ENCODE measurements around the gene ANO2. TPM values are rescaled to one million over a fixed set of nuclear protein-coding genes. Genes with fewer than 3 reads are reported as not detected.

The ANO2 gene
- total and polyA plus RNA-seq, 7 experiments from 2014 or later = not detected

DNA sequence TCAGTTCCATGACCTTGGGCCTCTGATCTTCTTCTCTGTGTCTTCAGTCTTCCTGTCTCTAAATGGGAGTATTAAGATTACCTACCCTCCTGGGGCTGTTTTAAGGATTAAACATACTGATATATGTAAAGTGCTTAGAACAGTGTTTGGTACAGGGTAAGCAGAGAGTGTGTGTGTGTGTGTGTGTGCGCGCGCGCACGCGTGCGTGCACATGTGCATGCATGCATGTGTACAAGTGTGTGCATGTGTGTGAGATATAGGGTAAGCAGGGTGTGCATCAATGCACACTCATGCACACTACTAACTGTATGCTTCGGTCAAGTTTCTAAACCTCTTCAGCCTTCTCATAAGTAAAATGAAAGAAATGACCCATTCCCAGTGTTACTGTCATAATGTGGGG, 316.6 kb downstream of the ANO2 start:
- H3K27ac ChIP-seq (ENCODE audit: low read depth, low read length) = no peak overlapping the region
- Mint-ChIP-seq H3K36me3 (no peaks in the 10 kb centered on the region), H3K4me1 (peaks cover 0 to 2% (median 0%) of the 10 kb centered on the region in 7 donors), H3K27ac (no peak overlapping the region), H3K9me3 (peaks cover 0 to 5% (median 0%) of the 10 kb centered on the region in 11 donors), H3K4me3 (no peak overlapping the region), H3K27me3 (peaks cover 0 to 19% (median 11%) of the 10 kb centered on the region in 5 donors)
- DNase-seq (no peak), ATAC-seq (no peak)
- POLR2A ChIA-PET = no interaction called here
- CTCF ChIA-PET = no interaction called here
- no peaks in the 10 kb centered on the region for H3K9me3 ChIP-seq (ENCODE audit: control insufficient read depth in 2 of 3, low read length in 3 of 3)
- no peaks in the 10 kb centered on the region for H3K36me3 ChIP-seq (ENCODE audit: control insufficient read depth in 2 of 3, insufficient read depth in 3 of 3, low read length in 3 of 3)
- no peaks in the 10 kb centered on the region for H3K4me1 ChIP-seq (ENCODE audit: control insufficient read depth in 2 of 2, insufficient read depth in 2 of 2, low read length in 2 of 2)
- no peak overlapping the region for H3K4me3 ChIP-seq (ENCODE audit: low read length)
- intact Hi-C loops (cut with micrococcal nuclease) = no loop called here
- H3K27me3 ChIP-seq (ENCODE audit: control insufficient read depth in 2 of 2, insufficient read depth in 2 of 2, low read length in 2 of 2) = no peaks in the 10 kb centered on the region

DNA sequence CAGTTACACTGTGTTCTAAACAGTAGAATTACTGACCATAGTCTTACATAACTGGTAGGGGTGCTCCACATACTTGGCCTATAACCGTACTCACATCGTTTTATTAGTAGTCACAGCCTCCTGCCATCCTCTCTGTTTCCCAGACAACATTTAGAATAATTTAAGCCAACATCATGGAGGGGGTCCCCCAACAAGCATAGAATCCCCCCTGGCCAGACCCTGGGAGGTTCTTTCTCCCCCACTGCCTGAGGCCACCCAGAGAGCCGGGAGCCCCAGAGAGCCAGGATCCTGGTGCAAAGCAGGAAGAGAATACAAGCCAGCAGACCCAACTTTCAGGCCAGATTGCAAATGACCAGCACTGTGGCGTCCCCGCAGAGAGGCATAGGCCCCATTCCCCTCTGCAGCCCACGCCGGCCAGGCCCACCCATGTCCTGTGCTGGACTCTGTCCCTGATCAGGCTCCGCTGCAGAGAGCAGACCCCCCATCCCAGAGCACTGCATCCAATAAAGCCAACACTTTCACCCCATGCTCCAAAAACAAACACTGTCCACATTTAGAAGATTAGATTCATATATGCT, 317.9 kb downstream of the ANO2 start:
- peaks cover 0 to 5% (median 0%) of the 10 kb centered on the region in 11 donors for H3K9me3 Mint-ChIP-seq
- peaks cover 0 to 2% (median 0%) of the 10 kb centered on the region in 7 donors for H3K4me1 Mint-ChIP-seq

DNA sequence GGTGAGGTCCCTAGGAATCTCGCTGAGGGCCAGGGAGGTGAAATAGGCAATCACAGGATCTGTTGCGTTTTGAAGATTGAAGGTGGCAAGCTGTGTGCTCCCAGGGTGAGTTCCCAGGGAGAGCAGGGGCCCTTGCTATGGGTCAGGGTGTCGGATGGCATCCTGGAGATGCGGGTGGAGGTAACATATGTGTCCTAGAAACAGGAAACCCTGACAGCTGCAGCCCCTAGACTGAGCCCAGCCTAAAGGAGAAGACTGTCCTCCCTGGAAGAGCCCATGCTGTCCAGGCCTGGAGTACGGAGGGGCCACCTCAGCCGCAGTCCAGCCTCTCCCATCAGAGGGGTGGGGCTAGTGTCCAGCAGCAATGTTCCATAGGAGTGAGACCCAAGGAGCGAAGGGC, 318.9 kb downstream of the ANO2 start:
- DNase-seq = no peak
- intact Hi-C loops (cut with micrococcal nuclease) = no loop called here
- H3K27me3 Mint-ChIP-seq = peaks cover 0 to 22% (median 13%) of the 10 kb centered on the region in 5 donors
- Histone ChIP-seq H3K4me3 (ENCODE audit: low read length) (no peak overlapping the region), H3K36me3 (ENCODE audit: control insufficient read depth in 2 of 3, insufficient read depth in 3 of 3, low read length in 3 of 3) (no peaks in the 10 kb centered on the region), H3K9me3 (ENCODE audit: control insufficient read depth in 2 of 3, low read length in 3 of 3) (no peaks in the 10 kb centered on the region), H3K27ac (ENCODE audit: low read depth, low read length) (no peak overlapping the region), H3K4me1 (ENCODE audit: control insufficient read depth in 2 of 2, insufficient read depth in 2 of 2, low read length in 2 of 2) (no peaks in the 10 kb centered on the region), H3K27me3 (ENCODE audit: control insufficient read depth in 2 of 2, insufficient read depth in 2 of 2, low read length in 2 of 2) (no peaks in the 10 kb centered on the region)
- H3K4me3 Mint-ChIP-seq = no peak overlapping the region
- H3K9me3 Mint-ChIP-seq = peaks cover 0 to 5% (median 0%) of the 10 kb centered on the region in 11 donors
- no peak for ATAC-seq
- no peaks in the 10 kb centered on the region for H3K4me1 Mint-ChIP-seq
- H3K36me3 Mint-ChIP-seq = no peaks in the 10 kb centered on the region
- no peak overlapping the region for H3K27ac Mint-ChIP-seq
- CTCF ChIA-PET = no interaction called here
- POLR2A ChIA-PET = no interaction called here

More for the DNA sequence above, 317.9 kb downstream of the ANO2 start:
- no peak overlapping the region for H3K27ac Mint-ChIP-seq
- ChIA-PET CTCF (no interaction called here), POLR2A (no interaction called here)
- H3K4me3 Mint-ChIP-seq = no peak overlapping the region
- H3K9me3 ChIP-seq (ENCODE audit: control insufficient read depth in 2 of 3, low read length in 3 of 3) = no peaks in the 10 kb centered on the region
- H3K27me3 ChIP-seq (ENCODE audit: control insufficient read depth in 2 of 2, insufficient read depth in 2 of 2, low read length in 2 of 2) = no peaks in the 10 kb centered on the region
- intact Hi-C loops (cut with micrococcal nuclease) = no loop called here
- H3K27ac ChIP-seq (ENCODE audit: low read depth, low read length) = no peak overlapping the region
- H3K36me3 Mint-ChIP-seq = no peaks in the 10 kb centered on the region
- ATAC-seq = no peak
- H3K4me3 ChIP-seq (ENCODE audit: low read length) = no peak overlapping the region
- no peak for DNase-seq
- H3K27me3 Mint-ChIP-seq = peaks cover 0 to 23% (median 11%) of the 10 kb centered on the region in 5 donors
- no peaks in the 10 kb centered on the region for H3K4me1 ChIP-seq (ENCODE audit: control insufficient read depth in 2 of 2, insufficient read depth in 2 of 2, low read length in 2 of 2)
- H3K36me3 ChIP-seq (ENCODE audit: control insufficient read depth in 2 of 3, insufficient read depth in 3 of 3, low read length in 3 of 3) = no peaks in the 10 kb centered on the region

DNA sequence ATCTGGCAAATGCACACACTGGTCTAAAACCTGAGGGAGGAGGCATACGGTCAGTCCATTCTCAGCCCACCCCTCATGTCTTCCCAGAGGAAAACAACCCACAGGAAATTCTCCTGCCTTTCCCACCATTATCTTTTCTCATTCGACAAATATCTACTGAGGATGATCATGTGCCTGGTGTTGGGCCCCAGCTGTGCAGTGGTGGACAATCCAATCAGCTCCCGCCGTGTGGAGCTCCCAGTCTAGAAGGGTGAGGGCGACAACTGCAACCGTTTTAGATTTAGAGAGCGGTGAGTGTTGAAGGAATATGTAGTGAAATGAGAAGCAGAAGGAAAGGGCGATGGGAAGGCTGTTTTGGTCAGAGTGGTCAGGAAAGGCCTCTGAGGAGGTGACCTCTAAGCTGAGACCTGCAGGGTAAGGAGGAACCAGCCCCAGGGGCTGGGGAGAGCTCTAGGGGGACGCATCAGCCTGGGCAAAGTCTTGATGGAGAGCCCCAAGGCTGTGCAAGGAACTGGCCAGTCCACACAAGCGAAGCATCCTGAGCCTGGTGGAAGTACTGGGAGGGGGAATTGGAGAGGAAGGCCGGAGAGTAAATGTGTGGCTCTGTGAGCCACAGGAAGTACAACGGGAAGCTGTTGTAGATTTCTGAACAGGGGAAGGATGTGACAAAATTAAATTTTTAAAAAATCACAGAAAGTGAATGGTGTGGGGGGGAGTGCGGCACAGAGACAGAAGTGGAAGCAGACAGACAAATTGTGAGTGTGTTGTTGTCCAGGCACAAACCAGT, 320.4 kb downstream of the ANO2 start:
- Histone ChIP-seq H3K4me1 (ENCODE audit: control insufficient read depth in 2 of 2, insufficient read depth in 2 of 2, low read length in 2 of 2) (no peaks in the 10 kb centered on the region), H3K9me3 (ENCODE audit: control insufficient read depth in 2 of 3, low read length in 3 of 3) (no peaks in the 10 kb centered on the region), H3K4me3 (ENCODE audit: low read length) (no peak overlapping the region), H3K27me3 (ENCODE audit: control insufficient read depth in 2 of 2, insufficient read depth in 2 of 2, low read length in 2 of 2) (no peaks in the 10 kb centered on the region), H3K36me3 (ENCODE audit: control insufficient read depth in 2 of 3, insufficient read depth in 3 of 3, low read length in 3 of 3) (no peaks in the 10 kb centered on the region), H3K27ac (ENCODE audit: low read depth, low read length) (no peak overlapping the region)
- Mint-ChIP-seq H3K27me3 (peaks cover 0 to 33% (median 19%) of the 10 kb centered on the region in 5 donors), H3K9me3 (peaks cover 0 to 4% (median 0%) of the 10 kb centered on the region in 11 donors), H3K27ac (no peak overlapping the region), H3K36me3 (no peaks in the 10 kb centered on the region), H3K4me1 (no peaks in the 10 kb centered on the region), H3K4me3 (no peak overlapping the region)
- ATAC-seq (no peak), DNase-seq (no peak)
- intact Hi-C loops (cut with micrococcal nuclease) = no loop called here
- ChIA-PET POLR2A (no interaction called here), CTCF (no interaction called here)

DNA sequence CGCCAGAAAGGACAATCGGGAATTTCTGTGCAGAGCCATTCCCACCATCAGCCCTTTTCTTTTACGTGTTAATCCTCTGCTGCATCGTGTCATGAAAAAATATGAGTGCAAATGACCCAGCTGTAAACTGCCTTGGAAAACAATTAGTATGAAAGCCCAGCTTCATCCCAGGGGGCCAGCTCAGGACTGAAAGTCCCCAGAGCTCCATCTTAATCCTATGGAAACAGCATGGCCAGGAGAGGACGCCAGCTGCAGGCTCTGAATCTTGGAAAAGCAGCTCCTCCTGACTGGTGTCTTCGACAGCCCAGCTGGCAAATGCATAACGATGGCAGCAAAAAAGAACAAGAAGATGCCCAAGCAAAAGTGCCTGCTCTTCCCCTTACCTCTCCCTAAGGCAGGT, 321.6 kb downstream of the ANO2 start:
- Histone ChIP-seq H3K4me1 (ENCODE audit: control insufficient read depth in 2 of 2, insufficient read depth in 2 of 2, low read length in 2 of 2) (no peaks in the 10 kb centered on the region), H3K4me3 (ENCODE audit: low read length) (no peak overlapping the region), H3K27ac (ENCODE audit: low read depth, low read length) (no peak overlapping the region), H3K36me3 (ENCODE audit: control insufficient read depth in 2 of 3, insufficient read depth in 3 of 3, low read length in 3 of 3) (no peaks in the 10 kb centered on the region), H3K27me3 (ENCODE audit: control insufficient read depth in 2 of 2, insufficient read depth in 2 of 2, low read length in 2 of 2) (no peaks in the 10 kb centered on the region), H3K9me3 (ENCODE audit: control insufficient read depth in 2 of 3, low read length in 3 of 3) (no peaks in the 10 kb centered on the region)
- CTCF ChIA-PET = no interaction called here
- H3K4me1 Mint-ChIP-seq = no peaks in the 10 kb centered on the region
- ATAC-seq (no peak), DNase-seq (no peak)
- peaks cover 0 to 33% (median 19%) of the 10 kb centered on the region in 5 donors for H3K27me3 Mint-ChIP-seq
- H3K4me3 Mint-ChIP-seq = no peak overlapping the region
- POLR2A ChIA-PET = no interaction called here
- no peaks in the 10 kb centered on the region for H3K36me3 Mint-ChIP-seq
- peaks cover 0 to 7% (median 0%) of the 10 kb centered on the region in 11 donors for H3K9me3 Mint-ChIP-seq
- intact Hi-C loops (cut with micrococcal nuclease) = no loop called here
- no peak overlapping the region for H3K27ac Mint-ChIP-seq

DNA sequence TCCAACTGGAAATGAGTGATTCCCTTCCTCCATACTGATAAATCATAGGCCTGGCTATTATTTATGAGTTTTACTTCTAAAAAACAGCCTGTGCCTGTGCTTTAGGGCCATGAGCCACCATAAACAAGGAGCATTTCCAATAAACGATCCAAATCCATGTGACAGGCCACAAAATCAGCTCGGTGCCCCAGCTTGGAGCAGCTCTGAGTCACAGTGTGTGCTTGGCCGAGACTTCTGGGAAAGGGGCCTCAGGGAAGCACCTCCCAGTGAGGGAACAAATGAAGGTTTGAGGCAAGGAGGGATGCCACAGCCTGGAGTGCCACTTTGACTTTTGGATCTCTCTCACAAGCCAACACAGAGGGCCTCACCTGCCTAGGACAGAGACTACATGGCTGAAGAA, 322.8 kb downstream of the ANO2 start:
- no peak overlapping the region for H3K4me3 Mint-ChIP-seq
- POLR2A ChIA-PET = no interaction called here
- no peaks in the 10 kb centered on the region for H3K36me3 Mint-ChIP-seq
- ATAC-seq (no peak), DNase-seq (no peak)
- Histone ChIP-seq H3K9me3 (ENCODE audit: control insufficient read depth in 2 of 3, low read length in 3 of 3) (no peaks in the 10 kb centered on the region), H3K36me3 (ENCODE audit: control insufficient read depth in 2 of 3, insufficient read depth in 3 of 3, low read length in 3 of 3) (no peaks in the 10 kb centered on the region), H3K4me1 (ENCODE audit: control insufficient read depth in 2 of 2, insufficient read depth in 2 of 2, low read length in 2 of 2) (no peaks in the 10 kb centered on the region), H3K27ac (ENCODE audit: low read depth, low read length) (no peak overlapping the region), H3K27me3 (ENCODE audit: control insufficient read depth in 2 of 2, insufficient read depth in 2 of 2, low read length in 2 of 2) (no peaks in the 10 kb centered on the region), H3K4me3 (ENCODE audit: low read length) (no peak overlapping the region)
- CTCF ChIA-PET = no interaction called here
- H3K4me1 Mint-ChIP-seq = no peaks in the 10 kb centered on the region
- peaks cover 0 to 7% (median 0%) of the 10 kb centered on the region in 11 donors for H3K9me3 Mint-ChIP-seq
- intact Hi-C loops (cut with micrococcal nuclease) = no loop called here
- H3K27me3 Mint-ChIP-seq = peaks cover 0 to 29% (median 19%) of the 10 kb centered on the region in 5 donors
- no peak overlapping the region for H3K27ac Mint-ChIP-seq

DNA sequence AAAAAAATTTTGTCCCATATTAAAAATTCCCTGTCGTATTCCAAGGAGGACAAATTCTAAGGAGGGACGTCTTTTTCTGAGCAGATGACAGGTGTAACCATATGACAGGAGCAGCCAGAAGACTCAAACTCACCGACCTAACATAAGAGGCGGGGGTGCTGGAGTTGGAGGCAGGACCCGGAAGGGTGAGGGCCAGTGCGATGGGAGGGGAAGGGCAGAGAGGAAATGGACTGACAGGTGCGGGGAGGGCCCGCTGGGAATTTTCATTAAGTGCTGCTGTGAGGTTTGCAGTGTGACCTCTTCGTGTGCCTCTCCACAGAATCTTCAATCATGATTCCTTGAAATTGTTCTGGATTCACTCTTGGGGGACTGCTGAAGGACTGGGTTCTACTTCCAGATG, 323.7 kb downstream of the ANO2 start:
- H3K27ac ChIP-seq (ENCODE audit: low read depth, low read length) = no peak overlapping the region
- Mint-ChIP-seq H3K27ac (no peak overlapping the region), H3K36me3 (no peaks in the 10 kb centered on the region), H3K27me3 (peaks cover 0 to 27% (median 19%) of the 10 kb centered on the region in 5 donors), H3K9me3 (peaks cover 0 to 7% (median 0%) of the 10 kb centered on the region in 11 donors), H3K4me1 (no peaks in the 10 kb centered on the region), H3K4me3 (no peak overlapping the region)
- H3K27me3 ChIP-seq (ENCODE audit: control insufficient read depth in 2 of 2, insufficient read depth in 2 of 2, low read length in 2 of 2) = no peaks in the 10 kb centered on the region
- no peaks in the 10 kb centered on the region for H3K4me1 ChIP-seq (ENCODE audit: control insufficient read depth in 2 of 2, insufficient read depth in 2 of 2, low read length in 2 of 2)
- intact Hi-C loops (cut with micrococcal nuclease) = no loop called here
- POLR2A ChIA-PET = no interaction called here
- DNase-seq = no peak
- ATAC-seq = no peak
- CTCF ChIA-PET = no interaction called here
- no peaks in the 10 kb centered on the region for H3K36me3 ChIP-seq (ENCODE audit: control insufficient read depth in 2 of 3, insufficient read depth in 3 of 3, low read length in 3 of 3)
- no peak overlapping the region for H3K4me3 ChIP-seq (ENCODE audit: low read length)
- H3K9me3 ChIP-seq (ENCODE audit: control insufficient read depth in 2 of 3, low read length in 3 of 3) = no peaks in the 10 kb centered on the region

Measured in naive thymus-derived CD4-positive, alpha-beta T cell (primary cell).